H1 (cell line): ENCODE measurements around the gene FAAP100.

Experiments used
- EP300 ChIP-seq, 2 experiments: IDR thresholded peaks; 1 replicate in 1 of 2; 2 replicates in 1 of 2; pipeline ENCODE4 v1.6.1; 2011 to 2012; ENCODE audit warnings: low read depth in 2 of 2, low read length in 2 of 2, mild to moderate bottlenecking in 2 of 2, borderline replicate concordance in 1 of 2, inconsistent platforms in 1 of 2, moderate library complexity in 1 of 2
- MAFK ChIP-seq: IDR thresholded peaks from 2 replicates; pipeline ENCODE4 v1.6.1; 2012; ENCODE audit warnings: low read depth, mild to moderate bottlenecking, improper control_type of control experiment, low read length
- SP1 ChIP-seq: IDR thresholded peaks from 2 replicates; pipeline ENCODE4 v1.6.1; 2011; ENCODE audit warnings: low read depth, low read length
- TF ChIP-seq, protein P1 (sequence below), 3 experiments: IDR thresholded peaks; 1 replicate in 2 of 3; 2 replicates in 1 of 3; pipeline versions ENCODE4 v1.5.1 to v1.6.1; 2011; ENCODE audit warnings: low read length in 3 of 3, mild to moderate bottlenecking in 3 of 3, inconsistent platforms in 2 of 3, low read depth in 1 of 3, moderate library complexity in 1 of 3; ENCODE audit not compliant: insufficient read depth in 1 of 3; ENCODE audit errors: control extremely low read depth in 1 of 3

DNA sequence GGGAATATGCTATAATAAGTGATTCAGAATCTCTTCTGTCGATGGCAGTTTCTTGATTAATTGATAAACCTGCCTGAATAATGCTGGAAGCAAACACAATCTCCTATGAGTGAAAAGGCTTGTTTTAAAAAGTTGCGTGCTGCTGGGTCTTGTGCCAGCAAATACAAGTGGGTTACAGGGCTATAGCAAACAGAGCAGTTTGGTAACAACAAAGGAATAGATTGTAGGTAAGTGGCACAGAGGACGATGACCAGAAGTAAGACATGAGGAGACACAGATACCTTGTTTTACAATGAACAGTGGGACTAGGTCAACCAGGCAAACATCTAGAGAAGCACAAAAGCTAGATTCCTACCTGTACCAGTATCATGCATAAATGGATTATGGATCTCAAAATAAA, 23.7 kb upstream of the FAAP100 start:
- TF ChIP-seq, protein P1, sequence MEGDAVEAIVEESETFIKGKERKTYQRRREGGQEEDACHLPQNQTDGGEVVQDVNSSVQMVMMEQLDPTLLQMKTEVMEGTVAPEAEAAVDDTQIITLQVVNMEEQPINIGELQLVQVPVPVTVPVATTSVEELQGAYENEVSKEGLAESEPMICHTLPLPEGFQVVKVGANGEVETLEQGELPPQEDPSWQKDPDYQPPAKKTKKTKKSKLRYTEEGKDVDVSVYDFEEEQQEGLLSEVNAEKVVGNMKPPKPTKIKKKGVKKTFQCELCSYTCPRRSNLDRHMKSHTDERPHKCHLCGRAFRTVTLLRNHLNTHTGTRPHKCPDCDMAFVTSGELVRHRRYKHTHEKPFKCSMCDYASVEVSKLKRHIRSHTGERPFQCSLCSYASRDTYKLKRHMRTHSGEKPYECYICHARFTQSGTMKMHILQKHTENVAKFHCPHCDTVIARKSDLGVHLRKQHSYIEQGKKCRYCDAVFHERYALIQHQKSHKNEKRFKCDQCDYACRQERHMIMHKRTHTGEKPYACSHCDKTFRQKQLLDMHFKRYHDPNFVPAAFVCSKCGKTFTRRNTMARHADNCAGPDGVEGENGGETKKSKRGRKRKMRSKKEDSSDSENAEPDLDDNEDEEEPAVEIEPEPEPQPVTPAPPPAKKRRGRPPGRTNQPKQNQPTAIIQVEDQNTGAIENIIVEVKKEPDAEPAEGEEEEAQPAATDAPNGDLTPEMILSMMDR (IDR thresholded peaks at IDR 0.05; ENCODE audit: control extremely low read depth in 1 of 3, insufficient read depth in 1 of 3, low read depth in 1 of 3, low read length in 3 of 3), result no peak
- TF ChIP-seq MAFK (no peak), EP300 (IDR thresholded peaks at IDR 0.05; ENCODE audit: borderline replicate concordance in 1 of 2, low read depth in 2 of 2, low read length in 2 of 2) (no peak), SP1 (no peak)
